HepG2 (cell line): Measurements from ENCODE around the gene PDGFD. TPM values are rescaled to one million over a fixed set of nuclear protein-coding genes. Genes with fewer than 3 reads are reported as not detected.

Source experiments
- BCL6 ChIP-seq: IDR thresholded peaks from 2 replicates; pipeline ENCODE4 v1.6.1; 2016; ENCODE audit warnings: missing genetic modification reagents, missing compliant biosample characterization
- CEBPZ ChIP-seq: IDR thresholded peaks from 2 replicates; pipeline ENCODE4 v1.6.1; 2012; ENCODE audit warnings: low read length, improper control_type of control experiment
- FOXA1 ChIP-seq, 2 experiments: fragments of 450-650 bp in 1 of 2; sonication (generic) in 1 of 2; formaldehyde crosslinking in 1 of 2; IDR thresholded peaks; 2 replicates each; pipeline versions ENCODE4 v1.4.0 to v1.6.1; 2016 to 2020; ENCODE audit warnings: missing genetic modification reagents in 1 of 2
- GABPA ChIP-seq, 2 experiments: IDR thresholded peaks; 2 replicates each; pipeline ENCODE4 v1.6.1; 2011 to 2016; ENCODE audit warnings: low read depth in 2 of 2, low read length in 1 of 2, missing biosample characterization in 1 of 2, missing genetic modification characterization in 1 of 2
- HCFC1 ChIP-seq: fragments of 150-350 bp; IDR thresholded peaks from 2 replicates; pipeline ENCODE4 v1.6.1; 2014; ENCODE audit warnings: low read depth, low read length
- HMGXB4 ChIP-seq, 2 experiments: sonication (generic) in 1 of 2; formaldehyde crosslinking in 1 of 2; IDR thresholded peaks; 2 replicates each; pipeline versions ENCODE4 v1.4.0 to v1.6.1; 2018 to 2020; ENCODE audit warnings: missing genetic modification reagents in 2 of 2, borderline replicate concordance in 1 of 2, low read depth in 1 of 2, mild to moderate bottlenecking in 1 of 2, missing biosample characterization in 1 of 2
- KMT2B ChIP-seq: IDR thresholded peaks from 2 replicates; pipeline ENCODE4 v1.6.1; 2016; ENCODE audit warnings: missing genetic modification reagents, missing compliant biosample characterization
- MLLT10 ChIP-seq: sonication (generic); formaldehyde crosslinking; IDR thresholded peaks from 2 replicates; pipeline ENCODE4 v1.4.0; 2020; ENCODE audit warnings: missing genetic modification reagents
- RCOR2 ChIP-seq: IDR thresholded peaks from 2 replicates; pipeline ENCODE4 v1.6.1; 2016; ENCODE audit warnings: missing biosample characterization, missing genetic modification reagents
- SAFB2 ChIP-seq: sonication (generic); formaldehyde crosslinking; IDR thresholded peaks from 2 replicates; pipeline ENCODE4 v1.5.1; 2020; ENCODE audit warnings: missing genetic modification reagents, low read depth, mild to moderate bottlenecking, borderline replicate concordance
- SMC3 ChIP-seq: IDR thresholded peaks from 2 replicates; pipeline ENCODE4 v1.6.1; 2011; ENCODE audit warnings: low read length, improper control_type of control experiment
- ZBTB14 ChIP-seq: sonication (generic); formaldehyde crosslinking; IDR thresholded peaks from 2 replicates; pipeline ENCODE4 v1.4.0; 2020; ENCODE audit warnings: missing genetic modification reagents
- ZBTB3 ChIP-seq: sonication (generic); formaldehyde crosslinking; IDR thresholded peaks from 2 replicates; pipeline ENCODE4 v1.4.0; 2020; ENCODE audit warnings: low read depth, mild to moderate bottlenecking, moderate library complexity, missing genetic modification reagents, borderline replicate concordance
- ZNF253 ChIP-seq: sonication (generic); formaldehyde crosslinking; IDR thresholded peaks from 2 replicates; pipeline ENCODE4 v1.8.0; 2022; ENCODE audit warnings: mild to moderate bottlenecking, missing genetic modification reagents, borderline replicate concordance
- ZNF280D ChIP-seq: sonication (generic); formaldehyde crosslinking; IDR thresholded peaks from 2 replicates; pipeline ENCODE4 v1.5.1; 2020; ENCODE audit warnings: mild to moderate bottlenecking, missing genetic modification reagents
- ZNF496 ChIP-seq: sonication (generic); formaldehyde crosslinking; IDR thresholded peaks from 2 replicates; pipeline ENCODE4 v1.8.1; 2023; ENCODE audit warnings: mild to moderate bottlenecking, moderate library complexity, missing genetic modification reagents; ENCODE audit not compliant: insufficient replicate concordance
- ZNF563 ChIP-seq: sonication (generic); formaldehyde crosslinking; IDR thresholded peaks from 2 replicates; pipeline ENCODE4 v1.8.0; 2022; ENCODE audit warnings: mild to moderate bottlenecking, moderate library complexity, missing genetic modification reagents
- ZSCAN9 ChIP-seq: IDR thresholded peaks from 2 replicates; pipeline ENCODE4 v1.6.1; 2016; ENCODE audit warnings: borderline replicate concordance
- polyA plus RNA-seq, 8 experiments: library from polyadenylated mRNA; depleted of rRNA in 3 of 8; stranded (reverse) in 7 of 8; unstranded in 1 of 8; fragments of >200 nt; fragmentation: Illumina TruSeq in 4 of 8; extraction: Trizol in 4 of 8; gene quantifications; 2 replicates each; pipeline versions ENCODE4 v1.2.1 to v1.2.3, GENCODE V29; 2011 to 2016; ENCODE audit warnings: low read depth in 4 of 8, missing spikeins in 1 of 8, mixed read lengths in 1 of 8; ENCODE audit not compliant: insufficient read depth in 1 of 8
- total RNA-seq, 5 experiments: library from RNA; depleted of rRNA; stranded (reverse); fragments of >200 nt; fragmentation: Illumina TruSeq; extraction: Trizol; gene quantifications; 2 replicates each; pipeline ENCODE4 v1.2.3, GENCODE V29; 2016; ENCODE audit warnings: low read depth in 1 of 5

Gene PDGFD
- total and polyA plus RNA-seq, 2 of the 13 experiments (the other 11 are each of a cell fraction or from before 2014, with no cell fraction given): 0.09 to 0.29 TPM

- TF ChIP-seq ZBTB3 (CRISPR knock-in tag): no peak
- TF ChIP-seq ZBTB14 (CRISPR knock-in tag): no peak
- TF ChIP-seq RCOR2 (CRISPR knock-in tag): no peak
- TF ChIP-seq MLLT10: no peak
- no peak for TF ChIP-seq ZSCAN9
- TF ChIP-seq SMC3: no peak
- 0 out of 2 replicates have a peak, but pooled peaks have one; percentile 11 for TF ChIP-seq FOXA1 (IDR thresholded peaks at IDR 0.05)
- peak; percentile 73 for TF ChIP-seq FOXA1 (CRISPR knock-in tag; IDR thresholded peaks at IDR 0.05)
- TF ChIP-seq SAFB2: no peak
- TF ChIP-seq HMGXB4 (CRISPR knock-in tag; IDR thresholded peaks at IDR 0.05; ENCODE audit: borderline replicate concordance in 1 of 2, low read depth in 1 of 2): no peak
- TF ChIP-seq ZNF563 (CRISPR knock-in tag): no peak
- TF ChIP-seq ZNF496 (CRISPR knock-in tag): no peak
- no peak for TF ChIP-seq CEBPZ
- no peak for TF ChIP-seq ZNF253 (CRISPR knock-in tag)
- peak; percentile 47; the same call in 1 of the 2 replicates for TF ChIP-seq BCL6 (CRISPR knock-in tag)
- no peak for TF ChIP-seq HCFC1
- no peak for TF ChIP-seq GABPA (IDR thresholded peaks at IDR 0.05; ENCODE audit: low read depth, low read length)
- TF ChIP-seq GABPA (CRISPR knock-in tag; IDR thresholded peaks at IDR 0.05; ENCODE audit: low read depth): peak; percentile 58; the same call in 1 of the 2 replicates
- TF ChIP-seq KMT2B (CRISPR knock-in tag): no peak
- no peak for TF ChIP-seq ZNF280D
Measured at GRCh38 chr11:104033134-104033533, 130.8 kb downstream of the PDGFD start (continued).
